GM12801 (cell line): ENCODE data around the gene NBAS.

Experiments used
- TF ChIP-seq, protein P1 (sequence below): IDR thresholded peaks from one replicate; pipeline ENCODE4 v1.5.1; 2011; ENCODE audit warnings: control low read depth; ENCODE audit not compliant: insufficient read length; ENCODE audit errors: extremely low read depth

NBAS gene

GRCh38 chr2:15162620-15163019, 398.5 kb downstream of the NBAS start:
- TF ChIP-seq, protein P1, sequence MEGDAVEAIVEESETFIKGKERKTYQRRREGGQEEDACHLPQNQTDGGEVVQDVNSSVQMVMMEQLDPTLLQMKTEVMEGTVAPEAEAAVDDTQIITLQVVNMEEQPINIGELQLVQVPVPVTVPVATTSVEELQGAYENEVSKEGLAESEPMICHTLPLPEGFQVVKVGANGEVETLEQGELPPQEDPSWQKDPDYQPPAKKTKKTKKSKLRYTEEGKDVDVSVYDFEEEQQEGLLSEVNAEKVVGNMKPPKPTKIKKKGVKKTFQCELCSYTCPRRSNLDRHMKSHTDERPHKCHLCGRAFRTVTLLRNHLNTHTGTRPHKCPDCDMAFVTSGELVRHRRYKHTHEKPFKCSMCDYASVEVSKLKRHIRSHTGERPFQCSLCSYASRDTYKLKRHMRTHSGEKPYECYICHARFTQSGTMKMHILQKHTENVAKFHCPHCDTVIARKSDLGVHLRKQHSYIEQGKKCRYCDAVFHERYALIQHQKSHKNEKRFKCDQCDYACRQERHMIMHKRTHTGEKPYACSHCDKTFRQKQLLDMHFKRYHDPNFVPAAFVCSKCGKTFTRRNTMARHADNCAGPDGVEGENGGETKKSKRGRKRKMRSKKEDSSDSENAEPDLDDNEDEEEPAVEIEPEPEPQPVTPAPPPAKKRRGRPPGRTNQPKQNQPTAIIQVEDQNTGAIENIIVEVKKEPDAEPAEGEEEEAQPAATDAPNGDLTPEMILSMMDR: no peak

DNA sequence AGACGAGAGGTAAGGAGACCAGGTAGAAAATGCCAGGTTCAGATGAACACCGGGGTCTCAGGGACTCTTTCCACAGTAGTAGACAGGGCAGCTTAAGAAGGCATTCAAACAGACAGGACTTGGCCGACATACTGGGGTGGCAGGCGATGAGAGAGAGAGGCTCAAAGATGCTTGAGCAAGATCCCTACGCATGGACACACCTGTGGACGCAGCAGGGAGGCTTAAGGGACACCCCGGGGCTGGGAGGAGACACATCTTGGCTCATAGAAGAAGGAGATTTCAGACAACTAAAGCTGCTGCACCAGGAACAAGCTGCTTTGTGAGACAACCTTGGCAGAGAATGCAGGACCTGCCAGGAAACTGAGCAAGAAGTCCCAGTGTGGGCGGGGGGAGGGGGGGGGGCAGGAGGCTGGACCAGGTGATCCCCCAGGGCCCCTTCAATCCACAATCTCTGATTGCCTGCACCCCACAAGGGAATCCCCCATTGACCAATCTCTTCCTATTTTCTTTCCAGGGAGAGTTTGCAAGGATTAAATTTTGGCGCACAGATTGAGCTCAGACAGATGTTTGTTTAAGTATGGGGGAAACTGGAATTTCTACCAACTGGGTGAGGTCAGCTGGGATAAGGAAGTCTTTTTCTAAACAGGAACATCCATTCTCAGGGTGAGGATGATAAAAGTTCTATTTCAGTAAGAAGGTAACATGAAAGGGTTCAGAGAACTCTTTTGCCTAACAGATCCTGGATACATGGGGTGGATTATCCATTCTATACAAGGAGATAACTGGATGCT, 400.7 kb downstream of the NBAS start:
- TF ChIP-seq, protein P1: no peak

GRCh38 chr2:15159751-15160177, 401.4 kb downstream of the NBAS start:
- TF ChIP-seq, protein P1: no peak

GRCh38 chr2:15159206-15159605, 401.9 kb downstream of the NBAS start:
- TF ChIP-seq, protein P1: no peak

- TF ChIP-seq, protein P1: no peak
These were observed 402.6 kb downstream of the NBAS start for GRCh38 chr2:15158532-15158931.

DNA sequence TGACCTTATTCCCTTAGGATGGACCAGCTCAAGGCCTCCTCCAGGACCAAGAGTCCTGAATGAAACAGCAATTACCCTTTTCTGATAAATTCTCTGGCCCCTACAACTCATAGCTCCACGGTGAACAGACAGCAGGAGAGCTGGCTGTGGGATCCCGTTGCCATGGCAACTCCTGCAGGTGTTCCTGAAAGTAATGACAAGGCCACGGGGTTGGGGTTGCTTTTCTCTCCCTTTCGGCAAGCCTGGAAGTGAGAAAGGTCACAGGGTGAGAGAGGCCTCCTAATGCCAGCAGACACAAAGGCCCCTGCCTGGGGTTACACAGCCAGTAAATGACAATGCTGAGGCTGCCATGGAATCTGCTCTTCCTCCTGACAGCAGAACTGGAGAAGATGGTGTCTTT, 403.0 kb downstream of the NBAS start:
- TF ChIP-seq, protein P1: no peak

- TF ChIP-seq, protein P1: no peak
These were observed 405.1 kb downstream of the NBAS start for GRCh38 chr2:15155959-15156574.
